Neural progenitor cell (in vitro differentiated cells): ENCODE results near the gene SPIRE2. TPM values are rescaled to one million over a fixed set of nuclear protein-coding genes. Genes with fewer than 3 reads are reported as not detected.
"Not testable (repeated sequence)": the region's sequence is repeated elsewhere in the genome, so short reads cannot be mapped to it uniquely, and the experiment has no call there.

Experiments
- DNase-seq: peaks from one replicate; pipeline ENCODE4 v3.0.0-alpha.2; 2016; ENCODE audit warnings: low spot score
- H2AFZ ChIP-seq: fragments of 200-600 bp; sonication (generic); replicated peaks from 2 replicates; pipeline ENCODE4 v1.6.1; 2016; ENCODE audit warnings: antibody characterized with exemption
- H3F3A ChIP-seq: fragments of 200-600 bp; sonication (generic); 2 replicates; pipeline ENCODE4 v1.6.1; 2016; ENCODE audit warnings: antibody characterized with exemption, low read depth
- H3K27ac ChIP-seq: fragments of 200-600 bp; sonication (generic); 2 replicates; pipeline ENCODE4 v1.5.1; 2016; ENCODE audit warnings: mild to moderate bottlenecking
- H3K27me3 ChIP-seq: fragments of 200-600 bp; sonication (generic); 2 replicates; pipeline ENCODE4 v1.6.1; 2016; ENCODE audit warnings: mild to moderate bottlenecking, moderate library complexity
- H3K36me3 ChIP-seq: fragments of 200-600 bp; sonication (generic); 2 replicates; pipeline ENCODE4 v1.5.1; 2016
- H3K4me1 ChIP-seq: fragments of 200-600 bp; sonication (generic); 2 replicates; pipeline ENCODE4 v1.6.1; 2016; ENCODE audit warnings: mixed run types
- H3K4me2 ChIP-seq: fragments of 200-600 bp; sonication (generic); 2 replicates; pipeline ENCODE4 v1.6.1; 2016
- H3K4me3 ChIP-seq: fragments of 200-600 bp; sonication (generic); 2 replicates; pipeline ENCODE4 v1.5.1; 2016
- H3K79me2 ChIP-seq: fragments of 200-600 bp; sonication (generic); 2 replicates; pipeline ENCODE4 v1.6.1; 2016; ENCODE audit warnings: low read depth
- H3K9ac ChIP-seq: fragments of 200-600 bp; sonication (generic); 2 replicates; pipeline ENCODE4 v1.6.1; 2016
- H3K9me3 ChIP-seq: fragments of 200-600 bp; sonication (generic); 2 replicates; pipeline ENCODE4 v1.5.1; 2016; ENCODE audit warnings: low read depth
- H4K20me1 ChIP-seq: fragments of 200-600 bp; sonication (generic); 2 replicates; pipeline ENCODE4 v1.6.1; 2016; ENCODE audit warnings: low read depth
- H3K27ac Mint-ChIP-seq: 3 replicates; pipeline ENCODE4 v1.8.0; 2021; ENCODE audit warnings: mixed read lengths
- H3K27me3 Mint-ChIP-seq: 2 replicates; pipeline ENCODE4 v1.8.0; 2022; ENCODE audit warnings: low read depth, mild to moderate bottlenecking, inconsistent platforms, moderate library complexity, mixed read lengths; ENCODE audit not compliant: insufficient read depth
- H3K36me3 Mint-ChIP-seq: 3 replicates; pipeline ENCODE4 v1.8.0; 2021; ENCODE audit warnings: mixed read lengths
- H3K4me1 Mint-ChIP-seq: 3 replicates; pipeline ENCODE4 v1.8.0; 2021; ENCODE audit warnings: mixed read lengths
- H3K4me3 Mint-ChIP-seq: 3 replicates; pipeline ENCODE4 v1.8.0; 2021; ENCODE audit warnings: mild to moderate bottlenecking, moderate library complexity, mixed read lengths
- H3K9me3 Mint-ChIP-seq: 3 replicates; pipeline ENCODE4 v1.8.0; 2020; ENCODE audit warnings: mixed read lengths
- EZH2 ChIP-seq: fragments of 200-600 bp; sonication (generic); IDR thresholded peaks from 2 replicates; pipeline ENCODE4 v1.6.1; 2017; ENCODE audit warnings: antibody characterized with exemption, mild to moderate bottlenecking, moderate library complexity
- EZH2phosphoT487 ChIP-seq: fragments of 200-600 bp; sonication (generic); IDR thresholded peaks from 2 replicates; pipeline ENCODE4 v1.6.1; 2017; ENCODE audit warnings: antibody characterized with exemption
- total RNA-seq: library from RNA; depleted of rRNA; stranded (reverse); fragments of >200 nt; gene quantifications from 2 replicates; pipeline ENCODE4 v1.2.3, GENCODE V29; 2015; ENCODE audit warnings: low replicate concordance
- TF ChIP-seq, protein P1 (sequence below): fragments of 200-600 bp; sonication (generic); IDR thresholded peaks from 2 replicates; pipeline ENCODE4 v1.5.1; 2017; ENCODE audit warnings: antibody characterized with exemption, mild to moderate bottlenecking

The SPIRE2 gene
- total RNA-seq, 1 donor from 2014 or later, result 6.5 TPM

GRCh38 chr16:89805136-89805905, 23.0 kb upstream of the SPIRE2 start:
- Histone ChIP-seq H3K4me3 (no peak overlapping the region), H3K36me3 (no peaks in the 10 kb centered on the region), H3K27me3 (no peaks in the 10 kb centered on the region), H3K9me3 (no peaks in the 10 kb centered on the region), H2AFZ (no peak overlapping the region), H3K27ac (no peak overlapping the region), H3K4me2 (no peak overlapping the region), H4K20me1 (no peaks in the 10 kb centered on the region), H3F3A (peaks cover 3% of the 10 kb centered on the region), H3K79me2 (no peaks in the 10 kb centered on the region), H3K4me1 (no peaks in the 10 kb centered on the region), H3K9ac (no peak overlapping the region)
- TF ChIP-seq EZH2phosphoT487 (no peak), EZH2 (no peak)
- TF ChIP-seq, protein P1, sequence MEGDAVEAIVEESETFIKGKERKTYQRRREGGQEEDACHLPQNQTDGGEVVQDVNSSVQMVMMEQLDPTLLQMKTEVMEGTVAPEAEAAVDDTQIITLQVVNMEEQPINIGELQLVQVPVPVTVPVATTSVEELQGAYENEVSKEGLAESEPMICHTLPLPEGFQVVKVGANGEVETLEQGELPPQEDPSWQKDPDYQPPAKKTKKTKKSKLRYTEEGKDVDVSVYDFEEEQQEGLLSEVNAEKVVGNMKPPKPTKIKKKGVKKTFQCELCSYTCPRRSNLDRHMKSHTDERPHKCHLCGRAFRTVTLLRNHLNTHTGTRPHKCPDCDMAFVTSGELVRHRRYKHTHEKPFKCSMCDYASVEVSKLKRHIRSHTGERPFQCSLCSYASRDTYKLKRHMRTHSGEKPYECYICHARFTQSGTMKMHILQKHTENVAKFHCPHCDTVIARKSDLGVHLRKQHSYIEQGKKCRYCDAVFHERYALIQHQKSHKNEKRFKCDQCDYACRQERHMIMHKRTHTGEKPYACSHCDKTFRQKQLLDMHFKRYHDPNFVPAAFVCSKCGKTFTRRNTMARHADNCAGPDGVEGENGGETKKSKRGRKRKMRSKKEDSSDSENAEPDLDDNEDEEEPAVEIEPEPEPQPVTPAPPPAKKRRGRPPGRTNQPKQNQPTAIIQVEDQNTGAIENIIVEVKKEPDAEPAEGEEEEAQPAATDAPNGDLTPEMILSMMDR, result no peak
- no peak overlapping the region for H3K4me3 Mint-ChIP-seq
- peaks cover 2% of the 10 kb centered on the region for H3K27me3 Mint-ChIP-seq
- peaks cover 37% of the 10 kb centered on the region for H3K36me3 Mint-ChIP-seq
- no peak overlapping the region for H3K27ac Mint-ChIP-seq
- peaks cover 3% of the 10 kb centered on the region for H3K4me1 Mint-ChIP-seq
- no peak for DNase-seq
- H3K9me3 Mint-ChIP-seq, result no peaks in the 10 kb centered on the region

GRCh38 chr16:89806589-89807193, 21.6 kb upstream of the SPIRE2 start:
- H3K9me3 ChIP-seq, H4K20me1 ChIP-seq, H3K79me2 ChIP-seq, H3K27ac ChIP-seq, H3K27me3 Mint-ChIP-seq, H3K4me2 ChIP-seq, H3K9me3 Mint-ChIP-seq, H3K4me3 Mint-ChIP-seq, DNase-seq, H3K4me3 ChIP-seq, H3F3A ChIP-seq, H3K27ac Mint-ChIP-seq, H3K4me1 Mint-ChIP-seq, H3K36me3 ChIP-seq, H3K9ac ChIP-seq, H3K27me3 ChIP-seq, H2AFZ ChIP-seq, H3K4me1 ChIP-seq: not testable (repeated sequence)
- H3K36me3 Mint-ChIP-seq, result peaks cover 38% of the 10 kb centered on the region

DNA sequence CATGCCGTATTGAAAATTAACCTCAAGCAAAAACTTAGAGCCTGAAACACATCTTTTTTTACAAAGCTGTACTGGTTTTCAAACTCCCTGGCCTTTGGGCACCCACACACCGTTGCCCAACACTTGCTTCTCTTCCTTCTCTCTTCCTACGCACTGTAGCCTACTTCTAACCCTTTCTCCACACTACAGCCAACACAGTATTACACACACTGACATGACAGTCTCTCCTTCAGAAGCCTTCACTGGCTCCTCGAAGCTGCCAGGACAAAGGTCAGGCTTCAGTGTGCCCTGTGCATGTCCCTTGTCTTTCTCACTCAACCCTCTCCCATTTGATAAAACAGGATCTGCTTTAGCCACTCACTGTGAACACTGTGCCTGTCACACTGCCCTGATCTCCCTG, 19.8 kb upstream of the SPIRE2 start:
- Mint-ChIP-seq H3K27me3 (peaks cover 2% of the 10 kb centered on the region), H3K27ac (no peak overlapping the region), H3K4me1 (peaks cover 3% of the 10 kb centered on the region), H3K36me3 (peaks cover 29% of the 10 kb centered on the region), H3K9me3 (no peaks in the 10 kb centered on the region), H3K4me3 (no peak overlapping the region)
- H2AFZ ChIP-seq, result no peak overlapping the region
- H3K9ac ChIP-seq, result no peak overlapping the region
- no peaks in the 10 kb centered on the region for H3K36me3 ChIP-seq
- H4K20me1 ChIP-seq, result peaks cover under 1% of the 10 kb centered on the region
- H3K9me3 ChIP-seq, result no peaks in the 10 kb centered on the region
- no peak for DNase-seq
- H3K79me2 ChIP-seq, result no peaks in the 10 kb centered on the region
- H3K4me2 ChIP-seq, result no peak overlapping the region
- H3K4me3 ChIP-seq, result no peak overlapping the region
- no peaks in the 10 kb centered on the region for H3K4me1 ChIP-seq
- no peaks in the 10 kb centered on the region for H3K27me3 ChIP-seq
- no peak overlapping the region for H3K27ac ChIP-seq
- TF ChIP-seq, protein P1, result no peak
- no peak for TF ChIP-seq EZH2
- no peaks in the 10 kb centered on the region for H3F3A ChIP-seq

DNA sequence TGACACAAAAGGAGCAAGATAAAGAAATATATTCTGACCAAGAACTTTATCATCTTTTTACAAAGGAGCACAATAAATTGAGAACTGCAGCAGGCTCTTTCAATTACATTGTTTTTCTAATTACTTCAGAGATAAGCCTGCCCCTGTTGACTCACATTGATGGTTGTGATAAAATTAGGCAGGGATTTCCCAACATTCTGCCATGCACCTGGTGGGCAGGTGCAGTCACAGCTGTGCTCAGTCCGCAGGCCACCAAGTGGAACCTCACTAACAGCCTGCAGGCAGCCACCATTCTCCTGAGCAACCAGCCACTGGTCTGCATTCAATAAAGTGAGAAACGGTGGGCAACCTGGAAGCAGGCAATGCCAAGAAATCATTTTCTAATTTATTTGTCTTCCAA, 17.0 kb upstream of the SPIRE2 start:
- peaks cover 18% of the 10 kb centered on the region for H3K79me2 ChIP-seq
- Mint-ChIP-seq H3K4me1 (peaks cover 2% of the 10 kb centered on the region), H3K27me3 (no peaks in the 10 kb centered on the region), H3K4me3 (no peak overlapping the region), H3K36me3 (peaks cover 25% of the 10 kb centered on the region), H3K9me3 (no peaks in the 10 kb centered on the region), H3K27ac (no peak overlapping the region)
- H3K9me3 ChIP-seq, result no peaks in the 10 kb centered on the region
- no peak overlapping the region for H3K4me3 ChIP-seq
- H3K9ac ChIP-seq, result no peak overlapping the region
- H3K27me3 ChIP-seq, result peaks cover 7% of the 10 kb centered on the region
- no peaks in the 10 kb centered on the region for H3K36me3 ChIP-seq
- H3K27ac ChIP-seq, result no peak overlapping the region
- no peak overlapping the region for H2AFZ ChIP-seq
- TF ChIP-seq, protein P1, result no peak
- no peak for TF ChIP-seq EZH2
- TF ChIP-seq EZH2phosphoT487, result no peak
- H3F3A ChIP-seq, result peaks cover 4% of the 10 kb centered on the region
- no peaks in the 10 kb centered on the region for H3K4me1 ChIP-seq
- H3K4me2 ChIP-seq, result no peak overlapping the region
- DNase-seq, result no peak
- H4K20me1 ChIP-seq, result peaks cover 12% of the 10 kb centered on the region
